ENCODE results near the gene RSPH9.

The RSPH9 gene

DNA sequence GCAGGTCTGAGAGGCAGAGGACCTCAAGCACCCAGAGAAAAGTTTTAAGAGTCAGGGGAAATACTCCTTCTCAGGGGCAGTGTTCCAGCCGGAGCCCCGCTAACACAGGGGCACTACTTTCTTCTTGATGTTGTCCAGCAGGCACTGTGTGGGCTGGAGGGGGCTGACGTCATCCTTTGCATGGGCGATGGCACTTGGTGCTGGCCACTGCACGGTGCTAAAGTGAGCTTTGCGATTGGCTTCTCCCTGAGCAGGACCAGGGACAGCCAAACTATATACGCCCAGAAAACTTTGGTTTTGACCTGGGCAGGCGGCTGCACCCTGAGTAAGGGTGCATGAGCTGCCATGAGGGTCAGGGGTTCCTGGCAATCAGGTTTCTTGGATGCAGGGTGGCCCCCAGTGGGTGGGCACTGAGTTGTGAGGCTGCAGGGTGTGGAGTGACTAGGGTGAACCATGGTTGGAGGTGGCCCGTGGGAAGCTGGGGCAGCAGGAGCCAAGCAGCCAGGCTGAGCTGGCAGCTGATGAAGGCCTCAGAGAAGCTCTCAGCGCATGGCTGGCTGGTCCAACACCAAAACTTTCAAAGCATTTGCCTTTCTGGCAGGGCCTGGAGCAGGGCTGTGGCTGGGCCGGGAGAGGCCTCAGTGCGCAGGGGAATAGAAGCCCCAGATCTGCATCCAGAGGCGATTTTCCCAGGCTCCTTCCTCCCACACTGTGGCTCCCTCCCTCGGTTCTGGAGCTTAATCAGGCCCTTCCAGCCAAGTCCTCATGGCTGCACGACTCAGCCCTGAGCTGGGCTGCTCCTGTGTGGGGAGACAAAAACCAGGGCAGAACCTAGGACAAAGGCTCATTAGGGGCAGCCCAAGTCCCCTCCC lies 24.4 kb downstream of the RSPH9 start:
- peak; percentile 66 for DNase-seq

DNA sequence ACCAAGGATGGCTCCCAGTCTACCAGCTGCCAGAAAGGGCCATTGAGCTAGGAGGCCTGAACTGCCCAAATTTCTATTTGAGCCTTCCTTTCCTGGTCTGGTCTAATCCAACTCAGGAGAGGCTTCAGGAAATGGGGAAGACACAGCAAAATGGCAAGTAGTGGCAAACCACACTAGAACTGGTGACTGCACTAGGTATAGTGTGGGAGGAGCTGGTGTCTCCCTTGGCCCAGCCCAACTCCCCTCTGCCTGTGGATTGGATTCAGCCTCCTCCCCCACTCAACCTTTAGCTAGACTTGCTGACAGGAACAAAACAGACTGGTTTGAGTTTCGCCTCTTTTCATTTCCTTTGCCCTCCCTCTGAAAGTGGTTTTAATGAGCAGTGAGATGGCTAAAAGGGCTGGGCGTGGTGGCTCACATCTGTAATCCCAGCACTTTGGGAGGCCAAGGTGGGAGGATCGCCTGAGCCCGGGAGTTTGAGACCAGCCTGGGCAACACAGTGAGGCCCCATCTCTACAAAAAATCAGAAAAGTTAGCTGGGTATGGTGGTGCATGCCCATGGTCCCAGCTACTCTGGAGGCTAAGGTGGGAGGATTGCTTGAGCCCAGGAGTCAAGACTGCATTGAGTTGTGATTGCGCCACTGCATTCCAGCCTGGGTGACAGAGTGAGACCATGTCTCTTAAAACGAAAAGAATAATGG lies 25.2 kb downstream of the RSPH9 start:
- DNase-seq: no peak

DNA sequence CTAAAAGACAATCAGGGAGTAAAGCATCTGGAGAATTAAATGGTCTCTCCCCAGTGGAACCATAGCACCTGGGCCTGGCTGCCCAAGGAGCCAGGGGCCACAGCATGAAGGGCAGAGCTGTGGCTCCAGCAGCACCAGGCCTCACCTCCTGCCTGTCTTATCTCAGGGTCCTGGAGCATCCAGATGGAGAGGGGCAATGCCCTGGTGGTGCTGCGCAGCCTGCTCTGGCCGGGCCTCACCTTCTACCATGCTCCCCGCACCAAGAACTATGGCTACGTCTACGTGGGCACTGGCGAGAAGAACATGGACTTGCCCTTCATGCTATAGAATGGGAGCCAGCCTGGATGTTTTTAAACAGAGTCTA lies 25.8 kb downstream of the RSPH9 start:
- DNase-seq: no peak

DNA sequence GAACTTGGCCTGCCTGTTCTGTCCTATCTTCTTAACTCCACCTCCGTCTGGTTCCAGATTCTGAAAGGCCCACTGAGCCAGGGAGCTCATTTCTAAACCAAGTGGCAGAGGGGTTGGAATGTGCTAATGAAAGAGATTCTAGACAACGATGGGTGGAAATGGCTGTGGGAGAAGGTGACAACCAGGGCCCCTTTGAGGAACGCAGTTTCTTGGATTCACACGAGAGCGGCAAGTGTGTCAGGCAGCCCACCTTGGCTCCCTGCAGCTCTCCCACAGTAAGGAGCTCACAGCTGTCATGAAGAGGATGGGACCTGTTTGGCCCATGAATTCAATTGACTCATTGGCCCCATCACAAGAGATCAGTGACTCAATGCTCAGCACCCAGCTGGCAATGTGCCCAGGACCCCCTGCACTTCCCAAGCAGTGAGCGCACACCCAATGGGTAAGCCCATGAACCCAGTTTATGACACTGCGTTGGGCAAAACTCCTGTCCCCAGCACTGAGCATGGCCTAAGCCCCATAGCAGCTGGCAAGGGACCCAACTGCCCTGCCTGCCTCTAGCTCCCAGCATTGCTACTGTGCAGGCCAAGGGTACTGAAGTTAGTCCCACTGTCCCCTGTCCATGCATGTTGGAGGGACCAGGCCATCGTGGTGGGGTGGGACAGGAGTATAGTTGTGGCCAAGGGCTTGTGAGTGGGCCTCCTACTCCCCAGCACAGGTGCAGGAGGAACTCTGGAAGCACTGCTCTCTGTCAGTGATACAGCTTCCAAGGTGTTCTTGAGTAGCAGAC lies 26.4 kb downstream of the RSPH9 start:
- no peak for DNase-seq

DNA sequence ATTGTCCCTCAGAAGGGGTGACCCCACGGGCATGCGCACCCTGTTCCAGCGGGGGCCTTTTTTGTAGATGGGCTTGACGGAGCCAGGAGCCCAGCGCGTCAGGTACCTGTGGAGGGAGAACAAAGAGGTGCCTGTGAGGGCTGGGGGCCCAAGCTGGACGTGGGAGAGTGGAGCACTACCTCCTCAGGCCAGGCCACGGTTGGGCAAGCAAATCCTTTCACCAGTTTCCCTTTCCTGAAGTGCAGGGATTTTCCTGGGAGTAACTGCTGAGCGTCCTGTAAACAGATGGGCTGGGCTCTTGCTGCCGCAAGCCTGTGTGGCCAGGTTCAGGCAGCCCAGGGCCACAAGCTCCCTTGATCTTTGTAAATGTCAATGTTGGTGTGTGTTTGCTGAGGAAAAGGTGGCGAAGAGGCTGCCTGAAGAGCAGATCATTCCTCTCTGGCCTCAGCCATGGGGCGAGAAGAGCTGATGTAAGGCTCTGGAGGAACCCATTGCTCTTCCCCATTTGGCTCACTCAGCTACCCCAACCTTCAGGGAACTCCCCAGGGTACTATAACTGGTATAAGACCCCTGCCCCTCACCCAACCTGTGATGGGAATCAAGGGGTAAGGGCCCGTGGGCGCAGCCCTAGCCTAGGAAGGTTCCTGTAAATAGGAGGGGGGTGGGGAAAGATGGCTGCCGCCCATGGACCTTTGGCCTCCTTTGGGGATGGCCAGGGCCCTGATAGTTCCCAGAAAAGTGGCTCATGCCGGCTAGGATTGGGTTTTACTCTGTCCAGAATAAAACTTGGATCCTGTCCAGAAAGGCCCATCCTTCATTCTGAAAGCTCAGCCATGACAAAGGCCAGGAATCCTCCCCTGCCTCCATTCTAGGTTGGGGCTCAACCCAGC lies 27.2 kb downstream of the RSPH9 start:
- no peak for DNase-seq

DNA sequence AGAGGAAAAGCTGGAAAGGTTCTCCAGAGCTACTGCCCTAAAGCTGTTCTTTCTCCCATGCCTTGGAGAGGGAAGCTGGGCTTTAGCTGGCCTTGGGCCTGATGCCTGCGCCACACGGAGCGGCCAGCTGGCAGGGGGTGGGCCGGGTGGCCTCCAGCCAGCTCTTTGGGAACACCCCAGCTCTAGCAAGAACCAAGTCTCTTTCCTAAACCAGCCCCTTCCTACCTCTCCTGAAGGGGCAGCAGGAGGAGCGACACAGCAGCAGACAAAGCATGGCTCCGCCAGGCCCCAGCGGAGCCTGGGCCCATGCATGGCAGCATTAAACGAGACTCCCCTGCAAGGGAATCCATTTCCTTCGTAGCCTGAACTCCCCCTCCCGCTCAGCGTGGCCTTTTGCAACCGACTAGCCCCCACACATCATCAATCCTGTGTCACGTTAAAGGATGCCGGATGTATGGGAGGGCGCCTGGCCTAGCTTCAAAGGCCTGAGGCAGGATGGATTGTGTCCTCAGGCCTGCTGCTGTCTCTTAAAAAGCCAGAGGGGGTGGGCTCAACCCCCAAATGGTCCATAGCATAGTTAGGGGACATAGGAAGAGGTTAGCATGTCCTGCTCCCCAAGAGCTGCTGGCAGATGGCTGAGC lies 28.7 kb downstream of the RSPH9 start:
- DNase-seq: no peak

DNA sequence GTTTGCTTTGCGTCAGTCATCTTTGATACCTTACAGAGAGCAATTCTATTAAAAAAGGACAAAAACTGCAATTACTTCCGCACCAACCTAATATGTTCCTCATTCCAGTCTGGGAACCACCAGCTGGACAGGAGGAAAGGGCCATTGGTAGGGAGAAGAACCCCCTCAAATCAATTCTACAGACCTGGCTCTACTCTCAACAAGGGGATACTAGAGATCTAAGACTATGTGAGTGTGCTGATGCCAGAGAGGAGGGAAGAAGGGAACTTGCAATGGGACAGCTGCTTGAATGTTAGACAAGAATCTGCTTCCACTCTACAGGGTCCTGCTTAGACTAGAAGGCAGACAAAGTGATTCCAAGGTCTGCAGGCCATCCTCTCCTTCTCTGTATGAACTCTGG lies 29.5 kb downstream of the RSPH9 start:
- DNase-seq: no peak

DNA sequence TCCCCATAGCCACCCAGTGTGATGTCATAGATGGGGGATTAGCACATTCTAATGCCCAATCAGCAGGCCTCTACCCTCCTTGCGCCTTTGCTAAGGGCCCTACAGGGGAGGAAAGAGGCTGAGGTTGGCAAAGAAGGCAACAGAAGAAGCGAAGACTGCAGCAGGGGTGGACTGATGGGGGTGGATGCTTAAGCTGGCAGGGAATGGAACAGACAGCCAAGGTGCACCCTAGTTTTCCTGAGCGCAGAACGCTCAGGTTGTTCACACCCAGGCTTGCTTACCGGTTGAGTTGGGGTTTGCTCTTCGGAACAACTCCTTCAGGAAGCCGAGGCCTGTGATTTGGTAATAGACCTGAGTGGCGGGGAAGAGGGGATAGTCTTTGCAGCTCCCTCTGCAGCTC lies 30.1 kb downstream of the RSPH9 start:
- DNase-seq: no peak

DNA sequence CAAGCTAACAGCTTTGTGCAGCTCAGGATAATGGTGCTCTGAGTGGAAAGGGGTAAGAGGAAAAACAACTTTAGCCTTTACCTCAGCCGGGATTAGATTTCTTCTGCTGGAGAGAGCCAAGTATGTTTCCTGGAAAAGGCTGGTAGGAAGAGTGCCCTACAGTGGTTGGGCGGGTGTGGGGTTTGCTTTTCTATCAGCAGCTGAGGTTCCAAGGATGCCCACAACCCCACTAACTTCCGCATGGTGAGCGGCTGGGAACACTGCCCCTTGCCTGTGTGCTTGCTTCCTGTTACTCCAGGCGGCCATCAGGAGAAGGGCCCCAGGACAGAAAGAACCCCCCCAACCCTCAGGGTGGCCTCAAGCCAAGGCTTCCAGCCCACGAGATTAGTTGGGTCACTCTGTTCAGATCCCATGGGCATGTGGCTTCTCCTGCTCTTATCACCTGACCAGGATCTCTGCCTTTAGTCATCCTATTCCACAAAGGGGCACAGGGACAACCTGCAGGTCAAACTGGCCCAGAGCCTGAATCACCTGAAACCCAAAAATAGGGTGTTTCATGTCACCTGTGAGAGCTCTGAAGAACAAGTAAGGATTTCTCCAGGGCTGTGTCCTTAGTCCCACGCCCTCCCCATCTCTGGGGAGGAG lies 32.2 kb downstream of the RSPH9 start:
- no peak for DNase-seq

DNA sequence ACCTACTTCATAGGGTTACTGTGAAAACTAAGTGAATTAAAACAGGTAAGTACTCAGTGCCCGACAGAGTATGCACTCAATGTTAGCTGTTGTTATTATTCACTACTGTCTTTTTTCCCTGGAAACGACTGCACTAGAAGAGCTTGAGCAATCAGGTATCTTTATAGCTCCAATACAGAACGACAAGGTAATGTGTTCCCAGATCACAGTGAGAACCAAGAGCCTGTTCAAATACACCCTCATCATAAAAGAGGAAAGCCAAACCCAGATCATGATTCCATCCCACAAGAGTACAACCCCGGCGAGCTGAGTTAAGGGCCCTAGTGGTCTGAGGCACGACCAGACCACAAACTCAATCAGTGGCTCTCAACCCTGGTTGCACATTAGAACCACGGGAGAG lies 32.9 kb downstream of the RSPH9 start:
- DNase-seq: no peak

DNA sequence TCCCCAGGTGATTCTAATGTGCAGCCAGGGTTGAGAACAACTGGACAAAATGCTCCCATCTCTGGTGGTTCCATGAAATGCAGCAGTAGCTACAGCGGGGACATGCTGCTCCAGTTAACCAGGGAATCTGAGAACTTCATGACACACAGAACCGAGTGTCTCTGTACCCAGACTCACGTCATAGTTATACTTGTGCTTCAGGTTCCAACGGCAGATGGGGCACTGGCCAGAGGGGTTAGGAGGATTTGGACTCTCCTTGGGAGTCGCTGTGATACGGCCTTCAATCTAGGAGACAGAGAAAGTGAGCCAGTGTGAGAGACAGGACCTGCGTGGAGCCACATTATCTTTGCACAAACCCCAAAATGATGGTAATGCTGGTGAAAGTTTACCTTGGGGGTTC lies 33.5 kb downstream of the RSPH9 start:
- DNase-seq: no peak

DNA sequence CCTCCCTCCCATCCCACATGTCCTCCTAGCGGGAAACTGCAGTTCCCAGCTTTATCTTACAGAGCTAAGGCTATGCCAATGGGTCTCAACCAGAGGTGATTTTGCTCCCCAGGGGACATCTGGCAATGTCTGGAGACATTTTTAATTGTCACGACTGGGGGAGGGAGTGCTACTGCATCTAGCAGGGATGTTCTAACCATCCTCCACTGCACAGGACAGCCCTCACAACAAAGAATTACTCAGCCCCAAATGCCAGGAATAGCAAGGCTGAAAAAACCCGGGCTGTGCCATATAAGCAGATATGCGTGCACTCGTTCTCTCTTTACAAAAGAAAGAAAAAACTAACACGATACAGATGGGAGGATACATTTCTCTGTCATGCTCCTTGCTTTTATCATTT lies 34.2 kb downstream of the RSPH9 start:
- DNase-seq: no peak

DNA sequence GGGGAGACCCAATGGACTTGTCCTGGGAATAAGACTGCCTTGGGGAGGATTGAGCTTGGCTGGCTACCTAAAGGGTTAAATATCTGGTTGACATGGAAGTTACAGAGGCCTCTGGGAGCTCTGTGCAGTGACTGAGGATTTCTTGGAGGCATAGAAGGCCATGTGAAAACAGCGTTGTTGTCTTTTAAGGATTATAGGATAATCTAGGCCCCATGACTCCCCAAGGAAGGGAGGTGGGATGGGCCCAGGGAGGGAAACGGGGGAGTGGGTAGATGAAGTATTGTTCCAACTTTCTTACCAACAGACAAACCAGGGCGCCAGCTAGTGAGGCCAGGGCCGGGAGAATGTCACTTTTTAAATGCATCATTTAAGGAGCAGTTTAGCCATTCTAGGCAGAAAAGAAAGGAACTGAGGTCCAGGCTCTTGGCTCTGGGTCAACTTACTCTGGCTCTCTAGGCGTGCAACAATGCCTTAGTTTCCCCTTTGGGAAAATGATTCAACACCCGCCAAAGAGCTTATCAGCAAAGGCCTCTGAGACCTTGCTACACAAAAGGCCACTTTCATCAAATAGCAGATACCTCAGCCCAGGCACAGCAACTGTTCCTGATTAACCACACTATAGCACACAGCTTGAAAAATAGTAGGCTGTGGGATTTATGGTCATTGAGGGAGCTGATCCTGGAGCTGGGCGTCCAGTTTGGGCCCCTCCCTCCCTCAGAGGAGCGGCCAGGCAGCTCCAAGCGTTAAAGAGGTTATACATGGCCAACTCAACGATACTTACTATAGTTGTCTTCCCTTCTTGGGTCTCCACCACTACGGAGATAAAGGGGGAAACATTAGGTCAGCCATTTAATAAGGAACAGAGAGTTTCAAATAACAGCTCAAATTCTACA lies 35.7 kb downstream of the RSPH9 start:
- DNase-seq: no peak

DNA sequence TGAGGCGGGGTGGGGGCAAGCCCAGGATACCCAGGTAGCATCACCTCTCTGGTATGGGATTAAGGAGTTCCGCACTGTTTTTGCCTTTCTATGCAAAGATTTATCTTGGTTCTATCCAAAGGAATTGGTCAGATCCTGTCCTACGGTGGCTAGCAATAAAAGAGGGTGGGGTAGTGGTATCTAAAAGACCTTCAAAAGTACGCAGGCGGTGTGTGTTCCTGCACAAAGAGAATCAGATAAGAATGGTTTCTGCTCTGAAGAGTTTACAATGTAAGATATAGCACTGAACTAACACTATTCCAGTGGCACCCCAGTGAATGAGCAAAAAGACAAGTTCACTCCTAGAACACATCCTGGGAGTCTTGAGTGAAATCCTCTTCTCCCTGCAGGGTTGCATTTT lies 36.5 kb downstream of the RSPH9 start:
- DNase-seq: no peak

DNA sequence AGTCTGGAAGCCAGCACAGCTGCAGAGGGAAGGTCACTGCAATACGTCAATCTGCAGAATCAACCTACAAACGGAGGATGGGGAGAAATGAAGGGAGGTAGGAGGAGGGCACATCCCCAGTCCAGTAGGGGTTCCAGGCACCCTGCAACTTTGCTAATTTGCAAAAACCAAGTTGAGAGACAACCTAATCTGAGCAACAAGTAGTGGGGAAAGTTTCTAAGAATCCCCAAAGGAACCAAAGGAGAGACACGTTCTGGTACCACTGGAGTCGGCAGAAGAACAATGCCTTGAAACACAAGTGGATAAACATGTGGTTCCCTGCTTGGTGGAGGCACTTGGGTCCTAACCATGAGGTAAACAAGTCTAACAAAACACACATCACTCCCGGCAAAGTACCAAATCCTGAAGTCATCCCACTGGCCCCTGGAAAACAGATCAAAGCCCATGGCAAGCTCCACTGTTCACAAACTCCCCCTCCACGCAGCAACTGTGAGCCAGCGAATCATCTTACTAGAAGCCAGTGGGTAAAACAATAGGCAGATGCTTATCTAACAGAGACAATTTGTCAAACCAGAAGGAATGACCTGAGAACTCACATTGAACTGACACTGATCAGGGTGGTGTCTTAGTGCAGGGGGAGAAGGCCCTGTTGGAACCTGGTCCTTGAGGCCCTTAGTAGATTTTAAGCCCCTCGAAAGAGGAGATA lies 38.0 kb downstream of the RSPH9 start:
- DNase-seq: no peak

DNA sequence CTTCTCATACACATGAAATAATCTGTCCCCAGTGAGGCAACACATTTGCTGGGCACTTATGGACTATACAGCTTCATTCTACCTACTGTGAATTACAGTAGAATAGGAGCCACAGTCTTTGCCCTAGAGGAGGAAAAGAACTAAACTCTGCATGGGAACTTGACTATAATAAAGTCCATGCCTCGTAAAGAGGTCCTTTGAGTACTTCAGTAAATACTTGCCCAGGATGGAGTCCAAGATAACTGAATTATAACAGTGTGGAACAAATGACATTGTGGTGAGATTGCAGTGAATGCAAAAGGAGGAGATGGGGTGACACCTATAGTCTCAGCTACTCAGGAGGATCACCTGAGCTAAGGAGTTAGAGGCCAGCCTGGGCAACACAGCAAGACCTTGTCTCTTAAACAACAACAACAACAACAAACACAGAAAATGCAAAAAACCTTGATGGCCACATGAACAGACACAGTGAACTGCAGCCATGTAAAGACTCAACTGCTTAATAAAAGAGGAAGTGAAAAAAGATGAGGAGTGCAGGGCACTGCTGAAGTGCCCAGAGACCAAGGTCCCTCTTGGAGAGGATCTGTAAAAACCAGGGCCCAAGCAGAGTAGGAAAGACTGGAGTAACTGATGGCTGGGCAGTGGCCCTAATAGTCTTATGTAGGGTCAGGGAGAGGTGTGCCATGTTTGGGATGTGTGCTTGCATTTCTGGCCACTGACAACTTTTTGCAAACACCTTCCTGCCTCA lies 39.0 kb downstream of the RSPH9 start:
- no peak for DNase-seq

DNA sequence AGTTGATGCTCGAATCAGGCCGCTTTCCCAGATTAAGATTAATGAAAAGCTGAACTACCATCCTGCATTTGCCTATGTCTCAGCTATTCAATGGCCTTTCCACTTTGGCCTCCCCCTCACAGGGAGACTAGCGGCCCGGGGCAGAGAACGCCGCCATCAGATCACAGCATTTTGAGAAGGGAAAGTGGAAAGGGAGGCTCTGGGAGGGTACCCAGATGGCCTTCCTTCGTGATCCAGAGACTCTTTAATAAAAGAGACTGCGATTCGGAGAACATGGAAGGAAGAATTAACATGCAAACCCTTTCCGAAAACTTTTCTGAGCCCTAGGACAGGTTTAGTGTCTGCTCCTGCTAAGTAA lies 42.2 kb downstream of the RSPH9 start:
- DNase-seq: no peak

DNA sequence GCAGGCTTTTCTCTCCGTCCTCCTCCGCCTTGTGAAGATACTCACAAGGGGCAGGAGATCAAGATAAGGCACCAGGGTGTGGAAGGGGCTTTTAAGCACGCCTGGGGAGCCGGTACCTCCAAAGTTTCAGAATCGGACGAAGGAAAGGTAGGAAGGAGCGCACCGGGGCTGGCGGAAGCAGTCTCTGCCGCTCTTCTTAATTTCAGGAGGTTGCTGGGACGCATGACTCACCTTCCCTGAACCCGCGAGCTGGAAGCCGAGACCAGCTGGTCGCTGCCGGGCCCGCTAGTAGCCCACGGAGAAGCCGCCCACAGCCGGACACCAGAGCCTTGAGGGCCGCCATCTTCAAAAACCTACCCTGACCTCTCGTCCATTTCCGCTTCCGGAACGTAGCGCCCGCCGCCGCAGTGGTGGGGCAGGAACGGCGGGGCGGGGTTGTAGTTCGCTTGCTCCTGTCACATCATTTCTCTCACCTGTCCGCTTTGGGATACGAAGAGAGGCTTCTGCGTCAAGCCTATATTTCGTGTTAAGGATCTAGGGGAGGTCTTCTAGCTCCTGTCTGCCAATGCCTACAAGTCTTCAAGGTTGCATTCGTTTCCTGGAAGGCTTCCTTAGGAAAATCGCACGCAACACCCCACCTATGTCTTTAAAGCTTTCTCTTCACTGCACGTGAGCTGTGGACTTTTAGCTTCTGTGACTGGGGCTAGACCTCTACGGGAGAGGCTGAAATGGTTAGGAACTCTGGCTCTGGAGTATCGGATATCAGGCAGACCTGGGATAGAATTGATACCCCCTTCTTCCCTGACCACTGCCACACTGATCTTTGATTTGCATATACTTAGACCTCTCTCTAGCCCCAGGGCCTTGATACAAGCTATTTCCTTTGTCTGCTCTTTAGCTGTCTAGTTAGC lies 42.9 kb downstream of the RSPH9 start, which contains the start of gene MRPS18A:
MRPS18A (minus strand) TSS at position 355 of the 911 bp plus-strand sequence; CDS start at position 343, 12 bp downstream.
- DNase-seq: peak; percentile 85

Measured in EL (cell line).